Fibroblast of lung (primary cell): ENCODE results near the gene PPP1R16B. TPM values are rescaled to one million over a fixed set of nuclear protein-coding genes. Genes with fewer than 3 reads are reported as not detected.

Experiments used
- DNase-seq, 2 donors: peaks; one replicate each; pipeline versions ENCODE4 v3.0.0 to v3.0.0-alpha.2; 2010; ENCODE audit warnings: low read depth in 2 of 2
- H2AFZ ChIP-seq: 2 replicates; pipeline ENCODE4 v1.5.1; 2012; ENCODE audit warnings: low read length, control low read depth, inconsistent platforms
- H3K27ac ChIP-seq: 2 replicates; pipeline ENCODE4 v1.5.1; 2011; ENCODE audit warnings: low read length, control low read depth; ENCODE audit not compliant: insufficient read depth
- H3K27me3 ChIP-seq: 2 replicates; pipeline ENCODE4 v1.5.1; 2011; ENCODE audit warnings: mild to moderate bottlenecking, low read length; ENCODE audit not compliant: control insufficient read depth, insufficient read depth
- H3K36me3 ChIP-seq: 2 replicates; pipeline ENCODE4 v1.5.1; 2011; ENCODE audit warnings: low read length; ENCODE audit not compliant: control insufficient read depth, insufficient read depth
- H3K4me1 ChIP-seq: 2 replicates; pipeline ENCODE4 v1.5.1; 2011; ENCODE audit warnings: low read length; ENCODE audit not compliant: control insufficient read depth, insufficient read depth; ENCODE audit errors: extremely low read depth
- H3K4me2 ChIP-seq: 2 replicates; pipeline ENCODE4 v1.5.1; 2011; ENCODE audit warnings: low read length, control low read depth; ENCODE audit not compliant: insufficient read depth; ENCODE audit errors: extremely low read depth
- H3K4me3 ChIP-seq, 4 experiments: fragments of 200-600 bp in 1 of 4; sonication (generic) in 1 of 4; replicated peaks in 1 of 4; 2 replicates each; pipeline ENCODE4 v1.5.1; 2011 to 2016; ENCODE audit warnings: low read length in 4 of 4, low read depth in 3 of 4, mild to moderate bottlenecking in 3 of 4, control low read depth in 2 of 4, inconsistent platforms in 1 of 4, mixed read lengths in 1 of 4; ENCODE audit not compliant: insufficient read depth in 1 of 4; ENCODE audit errors: control extremely low read depth in 1 of 4
- H3K79me2 ChIP-seq: 2 replicates; pipeline ENCODE4 v1.5.1; 2012; ENCODE audit warnings: mild to moderate bottlenecking, low read length, inconsistent platforms; ENCODE audit not compliant: control insufficient read depth, insufficient read depth
- H3K9ac ChIP-seq: 2 replicates; pipeline ENCODE4 v1.5.1; 2011; ENCODE audit warnings: mild to moderate bottlenecking, low read length, control low read depth; ENCODE audit not compliant: insufficient read depth
- H3K9me3 ChIP-seq: 2 replicates; pipeline ENCODE4 v1.5.1; 2012; ENCODE audit warnings: low read depth, low read length; ENCODE audit not compliant: control insufficient read depth, insufficient read depth
- H4K20me1 ChIP-seq: 2 replicates; pipeline ENCODE4 v1.5.1; 2011; ENCODE audit warnings: low read length; ENCODE audit not compliant: control insufficient read depth, insufficient read depth; ENCODE audit errors: extremely low read depth
- CTCF ChIP-seq, 2 donors: IDR thresholded peaks in 1 of 2; conservative IDR thresholded peaks in 1 of 2; 1 replicate in 1 of 2; 2 replicates in 1 of 2; pipeline ENCODE4 v1.5.1; 2011 to 2012; ENCODE audit warnings: low read length in 2 of 2, control low read depth in 1 of 2, inconsistent platforms in 1 of 2, low read depth in 1 of 2, mild to moderate bottlenecking in 1 of 2
- EZH2 ChIP-seq: IDR thresholded peaks from 2 replicates; pipeline ENCODE4 v1.5.1; 2012; ENCODE audit warnings: low read length, control low read depth, mild to moderate bottlenecking; ENCODE audit errors: missing control alignments
- polyA plus RNA-seq, 2 donors: library from polyadenylated mRNA; depleted of rRNA in 1 of 2; stranded (reverse) in 1 of 2; unstranded in 1 of 2; fragments of >200 nt; gene quantifications; 2 replicates each; pipeline ENCODE4 v1.2.1, GENCODE V29; 2011 to 2012; ENCODE audit warnings: missing spikeins in 1 of 2
- total RNA-seq: library from RNA; depleted of rRNA; stranded (reverse); fragments of >200 nt; gene quantifications from 2 replicates; pipeline ENCODE4 v1.2.1, GENCODE V29; 2014

PPP1R16B gene
- total and polyA plus RNA-seq, 2 donors (not counting 1 experiment from before 2014, with no cell fraction given): under 0.01 TPM; not detected in 1

GRCh38 chr20:38965264-38965663, 159.8 kb downstream of the PPP1R16B start:
- Histone ChIP-seq H3K9me3 (no peaks in the 10 kb centered on the region), H3K4me3 (no peak overlapping the region), H3K36me3 (no peaks in the 10 kb centered on the region), H3K4me2 (no peak overlapping the region), H3K27me3 (no peaks in the 10 kb centered on the region), H3K79me2 (peaks cover 29% of the 10 kb centered on the region), H3K27ac (no peak overlapping the region), H2AFZ (no peak overlapping the region), H3K4me1 (peaks cover 3% of the 10 kb centered on the region), H3K9ac (no peak overlapping the region), H4K20me1 (no peaks in the 10 kb centered on the region)
- DNase-seq: no peak
- TF ChIP-seq CTCF (conservative IDR thresholded peaks at IDR 0.05 in 1 of 2, IDR thresholded peaks at IDR 0.05 in 1 of 2; ENCODE audit: low read depth in 1 of 2, low read length in 2 of 2): no peak
- no peak for TF ChIP-seq EZH2

- peaks cover 8% of the 10 kb centered on the region for H3K4me1 ChIP-seq
- no peak overlapping the region for H3K9ac ChIP-seq
- no peaks in the 10 kb centered on the region for H3K27me3 ChIP-seq
- peaks cover 21% of the 10 kb centered on the region for H3K79me2 ChIP-seq
- no peak overlapping the region for H3K4me3 ChIP-seq
- H3K9me3 ChIP-seq: no peaks in the 10 kb centered on the region
- H2AFZ ChIP-seq: no peak overlapping the region
- no peak overlapping the region for H3K27ac ChIP-seq
- no peak for DNase-seq
- TF ChIP-seq CTCF (conservative IDR thresholded peaks at IDR 0.05 in 1 of 2, IDR thresholded peaks at IDR 0.05 in 1 of 2; ENCODE audit: low read depth in 1 of 2, low read length in 2 of 2): no peak
- no peak for TF ChIP-seq EZH2
- H3K4me2 ChIP-seq: no peak overlapping the region
- H4K20me1 ChIP-seq: no peaks in the 10 kb centered on the region
- H3K36me3 ChIP-seq: no peaks in the 10 kb centered on the region
These were observed 162.6 kb downstream of the PPP1R16B start for GRCh38 chr20:38968090-38968489.

GRCh38 chr20:38969708-38970107, 164.2 kb downstream of the PPP1R16B start:
- DNase-seq: no peak
- TF ChIP-seq EZH2 (no peak), CTCF (conservative IDR thresholded peaks at IDR 0.05 in 1 of 2, IDR thresholded peaks at IDR 0.05 in 1 of 2; ENCODE audit: low read depth in 1 of 2, low read length in 2 of 2) (no peak)
- Histone ChIP-seq H3K36me3 (no peaks in the 10 kb centered on the region), H2AFZ (no peak overlapping the region), H3K27ac (peak overlapping the region; percentile 42), H3K4me2 (no peak overlapping the region), H3K9me3 (no peaks in the 10 kb centered on the region), H3K79me2 (peaks cover 13% of the 10 kb centered on the region), H4K20me1 (no peaks in the 10 kb centered on the region), H3K27me3 (no peaks in the 10 kb centered on the region), H3K9ac (no peak overlapping the region), H3K4me1 (peaks cover 16% of the 10 kb centered on the region), H3K4me3 (no peak overlapping the region)
